Activated CD8-positive, alpha-beta memory T cell treated with anti-CD3 and anti-CD28 coated beads for 24 hours (primary cell): ENCODE results near the gene TBKBP1.
"Not testable (repeated sequence)": the region's sequence is repeated elsewhere in the genome, so short reads cannot be mapped to it uniquely, and the experiment has no call there.

Experiments
- DNase-seq: peaks from one replicate; pipeline ENCODE4 v3.0.0-alpha.2; 2020

The TBKBP1 gene

GRCh38 chr17:47682138-47682537 lies 11.8 kb upstream of the TBKBP1 start:
- DNase-seq, result no peak

- DNase-seq, result not testable (repeated sequence)
These were observed 11.2 kb upstream of the TBKBP1 start for GRCh38 chr17:47682727-47683126.

- no peak for DNase-seq
These were observed 9.9 kb upstream of the TBKBP1 start for GRCh38 chr17:47684025-47684424.

GRCh38 chr17:47684535-47685193 lies 9.3 kb upstream of the TBKBP1 start:
- no peak for DNase-seq

GRCh38 chr17:47685556-47686275 lies 8.2 kb upstream of the TBKBP1 start:
- DNase-seq, result no peak

GRCh38 chr17:47686276-47686635 lies 7.7 kb upstream of the TBKBP1 start:
- DNase-seq, result no peak

GRCh38 chr17:47686664-47687327 lies 7.2 kb upstream of the TBKBP1 start:
- DNase-seq, result no peak

GRCh38 chr17:47687328-47687690 lies 6.7 kb upstream of the TBKBP1 start:
- DNase-seq, result no peak

GRCh38 chr17:47687748-47688147 lies 6.2 kb upstream of the TBKBP1 start:
- DNase-seq, result no peak

- DNase-seq, result no peak
These were observed 3.8 kb upstream of the TBKBP1 start for GRCh38 chr17:47690121-47690520.

- no peak for DNase-seq
These were observed 1.6 kb upstream of the TBKBP1 start for GRCh38 chr17:47692137-47692894.

GRCh38 chr17:47692895-47693730 lies 848 bp upstream of the TBKBP1 start:
- DNase-seq, result peak; percentile 58

GRCh38 chr17:47694581-47695428 lies 844 bp downstream of the TBKBP1 start:
- DNase-seq, result peak; percentile 88

GRCh38 chr17:47695429-47696376 lies 1.7 kb downstream of the TBKBP1 start:
- no peak for DNase-seq

- DNase-seq, result peak; percentile 65
These were observed 3.0 kb downstream of the TBKBP1 start for GRCh38 chr17:47696717-47697642.

- no peak for DNase-seq
These were observed 4.1 kb downstream of the TBKBP1 start for GRCh38 chr17:47697906-47698711.

- peak; percentile 97 for DNase-seq
These were observed 5.0 kb downstream of the TBKBP1 start for GRCh38 chr17:47698749-47699535.

GRCh38 chr17:47699536-47699840 lies 5.5 kb downstream of the TBKBP1 start:
- DNase-seq, result no peak
